Measurements from ENCODE around the gene SRCAP. TPM values are rescaled to one million over a fixed set of nuclear protein-coding genes. Genes with fewer than 3 reads are reported as not detected.
A peak's percentile ranks its signal among the peaks of the same experiment; 100 is the strongest.

The SRCAP gene
- total and polyA plus RNA-seq, 2 of the 8 experiments (the other 6 are each of a cell fraction or from before 2014, with no cell fraction given): 5.5 to 54.3 TPM

DNA sequence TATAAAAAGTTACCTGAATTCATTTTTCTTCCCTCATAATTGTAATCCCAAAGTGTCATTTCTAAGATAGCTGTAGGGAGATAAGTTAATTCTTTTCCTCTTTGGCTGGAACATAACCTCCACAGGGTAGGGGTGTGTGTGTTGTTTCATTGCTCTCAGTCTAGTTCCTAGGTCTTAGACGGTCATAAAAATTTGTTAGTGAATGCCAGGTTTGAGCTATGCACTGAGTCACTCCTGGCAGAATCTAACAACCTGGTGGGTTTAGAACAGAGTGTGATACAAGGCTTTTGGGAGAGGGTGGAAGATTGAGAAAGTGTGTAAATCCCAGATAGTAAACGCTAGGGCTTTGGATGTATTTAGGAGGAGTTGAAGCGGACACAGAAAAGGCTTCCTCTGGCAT lies 48.4 kb downstream of the SRCAP start:
- H3K36me3 ChIP-seq (ENCODE audit: control insufficient read depth in 2 of 4, insufficient read depth in 4 of 4, low read length in 3 of 4): peaks cover 6 to 16% (median 10%) of the 10 kb centered on the region in 4 experiments; a peak in 7 of 8 replicates
- H2AK5ac ChIP-seq (ENCODE audit: low read depth, low read length): no peak overlapping the region
- ChIA-PET POLR2A (ENCODE audit: partially characterized antibody) (interaction anchor here (0.7 to 7.1 kb wide), 17 partner anchors 10 to 165 kb away, joined by 3 to 92 read pairs (median 5); partner anchors contain the start of genes CFAP119, PRR14, RNF40 and SRCAP), CTCF (ENCODE audit: partially characterized antibody) (interaction anchor here (1.6 kb wide), 1 partner anchor 13 kb away, joined by 6 read pairs; no protein-coding TSS in a partner anchor)
- no peak overlapping the region for H3K18ac ChIP-seq (ENCODE audit: extremely low read depth, low read length)
- no peak overlapping the region for H2BK12ac ChIP-seq (ENCODE audit: low read depth, low read length)
- H3K9ac ChIP-seq (replicated peaks in 1 of 4; ENCODE audit: extremely low read depth in 1 of 4, low read depth in 3 of 4, low read length in 3 of 4): peak overlapping the region in 1 of 4 experiments; percentile 6; a peak in 2 of 7 replicates
- H3K14ac ChIP-seq (ENCODE audit: insufficient read length): no peak overlapping the region
- FAIRE-seq (no peak), DNase-seq (ENCODE audit: low read depth in 1 of 2, low spot score in 2 of 2) (no peak)
- WGBS, 2 experiments (ENCODE audit: extremely low coverage in 1 of 2, insufficient coverage in 1 of 2, insufficient read length in 1 of 2, insufficient replicate concordance in 2 of 2, low coverage in 1 of 2, low lambda C conversion rate in 2 of 2, missing lambda C conversion rate in 1 of 2): 78% methylated on average over 3 of the region's 3 CpGs; no CpG with 5 or more reads in 1 of the 2 experiments
- H3K4ac ChIP-seq (replicated peaks; ENCODE audit: insufficient read length, low read depth, low read length): no peak overlapping the region
- H3K4me2 ChIP-seq (ENCODE audit: insufficient read depth in 1 of 2, low read depth in 2 of 2, low read length in 2 of 2): peak overlapping the region; percentile 63 to 67
- peak overlapping the region; percentile 34 to 56 (median 52); a peak in 6 of 8 replicates for H3K4me3 ChIP-seq (ENCODE audit: extremely low read depth in 1 of 4, insufficient read depth in 2 of 4, low read depth in 3 of 4, low read length in 4 of 4)
- no peak overlapping the region for H2BK20ac ChIP-seq (ENCODE audit: low read length)
- no peak overlapping the region for H2BK120ac ChIP-seq (replicated peaks; ENCODE audit: low read depth, low read length)
- peaks cover 8% of the 10 kb centered on the region; the same call in 1 of the 2 replicates for H3K79me1 ChIP-seq (ENCODE audit: low read depth, low read length)
- no peak overlapping the region for H4K5ac ChIP-seq (ENCODE audit: insufficient read length, low read depth, low read length)
- H3K4me1 ChIP-seq (replicated peaks in 1 of 4; ENCODE audit: control insufficient read depth in 3 of 4, insufficient read depth in 4 of 4, low read length in 3 of 4): peaks cover 0 to 4% (median 0%) of the 10 kb centered on the region in 4 experiments; a peak in 2 of 7 replicates
- H3K27me3 ChIP-seq (replicated peaks in 1 of 4; ENCODE audit: control insufficient read depth in 3 of 4, extremely low read depth in 1 of 4, insufficient read depth in 3 of 4, low read length in 3 of 4): no peaks in the 10 kb centered on the region
- H3K56ac ChIP-seq (replicated peaks; ENCODE audit: insufficient read length, low read depth, low read length): no peak overlapping the region
- peak overlapping the region; percentile 98; the same call in 1 of the 2 replicates for H4K8ac ChIP-seq (ENCODE audit: extremely low read depth, insufficient read depth, low read length)
- H2AFZ ChIP-seq (ENCODE audit: low read length): no peak overlapping the region
- peaks cover 0 to 15% of the 10 kb centered on the region in 2 experiments; a peak in 2 of 4 replicates for H3K79me2 ChIP-seq (ENCODE audit: control insufficient read depth in 1 of 2, insufficient read depth in 2 of 2, low read length in 2 of 2)
- TF ChIP-seq SRF (IDR thresholded peaks at IDR 0.05; ENCODE audit: low read depth, low read length) (no peak), MAX (IDR thresholded peaks at IDR 0.05) (no peak), TBP (IDR thresholded peaks at IDR 0.05; ENCODE audit: low read depth, low read length) (no peak), FOSL1 (IDR thresholded peaks at IDR 0.05; ENCODE audit: insufficient read depth, low read depth, low read length) (no peak), RAD21 (IDR thresholded peaks at IDR 0.05 in 1 of 2, conservative IDR thresholded peaks at IDR 0.05 in 1 of 2; ENCODE audit: low read depth in 2 of 2, low read length in 2 of 2) (no peak), BCL11A (IDR thresholded peaks at IDR 0.05; ENCODE audit: low read depth in 2 of 2, low read length in 2 of 2) (no peak), BRCA1 (IDR thresholded peaks at IDR 0.05; ENCODE audit: low read depth, low read length) (no peak), SP2 (IDR thresholded peaks at IDR 0.05; ENCODE audit: low read length) (no peak), HDAC2 (IDR thresholded peaks at IDR 0.05; ENCODE audit: borderline replicate concordance in 1 of 2, low read depth in 2 of 2, low read length in 2 of 2) (no peak), SUZ12 (IDR thresholded peaks at IDR 0.05; ENCODE audit: low read length) (no peak), TAF7 (optimal IDR thresholded peaks at IDR 0.05; ENCODE audit: borderline replicate concordance, low read depth, low read length) (no peak), SP1 (IDR thresholded peaks at IDR 0.05; ENCODE audit: low read depth, low read length) (no peak), TAF1 (IDR thresholded peaks at IDR 0.05; ENCODE audit: low read depth, low read length) (no peak)
- H2BK5ac ChIP-seq (ENCODE audit: low read depth, low read length): no peak overlapping the region; the same call in none of the 2 replicates
- H2BK15ac ChIP-seq (ENCODE audit: low read length): no peak overlapping the region
- peaks cover 3% of the 10 kb centered on the region in 2 experiments for H4K20me1 ChIP-seq (replicated peaks in 1 of 2; ENCODE audit: control insufficient read depth in 1 of 2, insufficient read depth in 2 of 2, low read length in 2 of 2)
- H4K91ac ChIP-seq (replicated peaks; ENCODE audit: insufficient read length, low read length): no peak overlapping the region
- no peaks in the 10 kb centered on the region for H3K9me3 ChIP-seq (ENCODE audit: insufficient read depth in 2 of 2, low read depth in 1 of 2, low read length in 1 of 2)
- H3K23ac ChIP-seq (ENCODE audit: insufficient read length): no peak overlapping the region
- peak overlapping the region; percentile 78 for H3K27ac ChIP-seq (ENCODE audit: low read depth, low read length)
- peaks cover 7% of the 10 kb centered on the region; the same call in 1 of the 2 replicates for H3K23me2 ChIP-seq (ENCODE audit: low read depth, low read length)

Data from H1 (cell line).